H4 (cell line): Measurements from ENCODE around the gene PRDM10. TPM values are rescaled to one million over a fixed set of nuclear protein-coding genes. Genes with fewer than 3 reads are reported as not detected.
"Not testable (repeated sequence)": the region's sequence is repeated elsewhere in the genome, so short reads cannot be mapped to it uniquely, and the experiment has no call there.

ENCODE experiments used
- DNase-seq: peaks from one replicate; pipeline ENCODE4 v3.0.0-alpha.2; 2015; ENCODE audit warnings: low spot score
- total RNA-seq: library from RNA; depleted of rRNA; stranded (reverse); fragments of >200 nt; shearing (Covaris generic); gene quantifications from 2 replicates; pipeline ENCODE4 v1.2.3, GENCODE V29; 2014

Gene PRDM10
- total RNA-seq, 1 experiment from 2014 or later: 4.3 TPM

DNA sequence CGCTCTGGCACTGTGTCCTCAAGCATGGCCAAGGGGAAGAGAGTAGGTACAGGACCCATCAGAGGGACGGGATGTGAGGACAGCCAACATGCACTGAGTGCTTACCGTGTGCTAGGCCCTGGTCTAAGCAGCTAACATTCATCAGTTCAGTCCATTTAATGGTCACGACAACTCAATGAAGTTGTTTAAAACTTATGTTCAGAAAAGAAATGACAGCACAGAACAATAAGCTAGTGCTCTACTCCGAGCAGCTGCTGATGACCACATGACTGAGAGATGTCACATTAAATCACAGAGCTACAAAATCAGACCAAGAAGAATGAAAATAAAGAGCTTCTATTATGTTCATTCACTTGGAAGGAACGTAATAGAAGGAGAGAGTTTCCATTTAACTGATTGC is 26.3 kb downstream of the PRDM10 start:
- no peak for DNase-seq

DNA sequence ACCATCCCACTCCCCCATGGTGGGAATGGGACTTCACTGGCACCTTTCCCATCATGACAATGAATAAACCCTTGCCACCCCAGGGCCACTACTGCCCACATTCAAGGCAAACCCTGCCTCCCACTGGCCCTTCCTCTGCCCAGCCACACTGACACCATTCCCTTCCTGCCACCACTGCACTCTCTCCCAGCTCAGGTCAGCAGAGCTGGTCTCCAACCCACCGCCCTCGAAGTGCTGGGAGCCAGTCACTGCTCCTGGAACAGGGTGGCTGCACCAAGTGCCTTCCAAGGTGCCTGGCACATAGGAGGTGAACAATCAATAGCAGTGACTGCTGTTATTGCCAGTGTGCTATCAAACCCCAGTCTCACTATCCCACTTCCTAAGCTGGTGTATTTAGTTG is 27.1 kb downstream of the PRDM10 start:
- no peak for DNase-seq

DNA sequence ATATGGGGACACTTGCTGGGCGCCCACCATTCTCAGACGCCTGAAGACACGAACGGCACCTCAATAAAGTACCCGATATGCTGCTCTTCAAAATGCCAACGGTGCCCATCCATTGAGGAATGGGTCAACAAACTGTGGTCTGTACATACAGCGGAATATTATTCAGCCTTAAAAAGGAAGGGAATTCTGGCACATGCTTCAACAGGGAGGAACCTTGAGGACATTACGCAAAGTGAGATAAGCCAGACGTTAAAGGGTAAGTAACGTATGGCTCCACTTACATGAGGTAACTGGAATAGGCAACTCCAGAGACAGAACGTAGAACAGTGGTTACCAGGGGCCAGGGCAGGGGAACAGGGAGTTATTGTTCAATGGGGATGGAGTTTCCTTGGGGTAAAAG is 28.0 kb downstream of the PRDM10 start:
- no peak for DNase-seq

- DNase-seq: no peak
Observed at GRCh38 chr11:129974237-129974636, 28.4 kb downstream of the PRDM10 start.

- no peak for DNase-seq
Observed at GRCh38 chr11:129973809-129974208, 28.8 kb downstream of the PRDM10 start.

DNA sequence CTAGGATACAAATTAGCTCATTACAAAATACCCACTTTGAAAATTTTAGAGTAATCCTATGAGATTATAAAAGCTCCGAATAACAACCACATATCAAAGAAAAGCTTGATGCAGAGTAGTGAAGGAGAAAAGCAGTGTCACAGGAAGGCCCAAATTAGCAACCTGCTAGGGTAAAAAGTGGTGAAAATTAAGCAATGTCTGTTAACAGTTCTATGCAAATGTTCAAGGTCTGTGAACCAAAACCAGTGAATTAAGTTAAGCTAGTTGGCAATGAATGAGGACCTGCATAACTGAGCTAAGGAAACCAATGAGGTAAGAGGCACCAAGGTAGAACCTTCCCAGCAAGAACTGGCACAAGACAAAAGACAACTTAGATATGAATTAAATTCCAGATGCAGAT is 29.6 kb downstream of the PRDM10 start:
- DNase-seq: no peak

GRCh38 chr11:129972611-129973010 is 30.0 kb downstream of the PRDM10 start:
- no peak for DNase-seq

- DNase-seq: not testable (repeated sequence)
Observed at GRCh38 chr11:129971856-129972255, 30.8 kb downstream of the PRDM10 start.

DNA sequence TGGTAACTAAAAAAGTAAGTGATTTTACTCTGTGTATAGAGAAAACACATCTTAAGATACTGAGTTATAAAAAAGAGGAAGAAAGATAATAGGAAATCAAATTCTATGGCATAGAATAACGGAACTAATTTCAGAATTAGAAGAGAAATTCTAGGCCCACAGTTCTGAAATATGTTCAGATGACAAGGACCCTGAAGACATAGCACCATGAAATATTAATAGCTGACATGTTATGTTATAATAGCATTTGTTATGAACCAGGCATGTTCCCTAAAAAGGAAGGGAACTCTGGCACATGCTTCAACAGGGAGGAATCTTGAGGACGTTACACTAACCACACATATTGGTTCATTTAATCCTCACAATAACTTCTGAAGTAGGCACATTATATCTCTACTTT is 32.7 kb downstream of the PRDM10 start:
- no peak for DNase-seq

GRCh38 chr11:129968591-129969419 is 33.8 kb downstream of the PRDM10 start:
- DNase-seq: no peak

DNA sequence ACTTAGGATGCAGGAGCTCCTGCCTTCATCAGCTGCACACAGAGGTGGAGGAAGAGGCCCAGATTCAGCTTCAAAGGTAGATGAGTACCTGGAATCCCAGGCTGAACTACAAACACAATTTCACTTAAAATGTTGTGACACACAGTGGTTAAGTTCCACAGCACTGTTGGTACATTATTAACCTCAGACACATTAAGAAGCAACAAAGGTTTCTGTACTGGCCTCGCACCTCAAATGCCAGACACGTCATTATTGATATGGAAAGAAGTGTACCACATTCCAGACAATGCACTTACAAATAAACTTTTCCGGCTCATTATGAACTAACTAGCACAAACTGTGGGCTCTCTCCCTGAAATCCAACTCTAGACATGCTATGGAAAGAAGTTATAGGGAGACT is 34.6 kb downstream of the PRDM10 start:
- no peak for DNase-seq

DNA sequence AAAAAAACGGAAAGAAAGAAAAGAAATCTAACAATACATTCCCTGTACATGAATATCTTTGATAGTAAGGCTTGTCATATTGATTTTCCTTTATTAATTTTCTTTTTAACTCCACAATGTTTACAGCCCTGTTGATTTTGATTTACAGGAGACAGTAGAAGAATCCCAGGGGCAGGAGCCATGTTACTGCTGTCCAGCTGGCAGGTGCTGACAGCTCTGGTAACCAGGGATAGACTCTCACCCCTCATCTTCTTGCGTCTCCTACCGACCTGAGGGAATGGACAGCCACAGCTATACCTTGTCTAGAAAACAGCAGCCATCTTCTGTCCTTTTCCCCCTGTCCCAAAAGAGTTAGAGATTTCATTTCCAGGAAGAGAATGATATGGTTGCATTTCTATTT is 37.4 kb downstream of the PRDM10 start:
- DNase-seq: no peak

GRCh38 chr11:129960216-129961214 is 42.1 kb downstream of the PRDM10 start:
- DNase-seq: peak; percentile 75

GRCh38 chr11:129959687-129960086 is 42.9 kb downstream of the PRDM10 start:
- no peak for DNase-seq

- DNase-seq: no peak
Observed at GRCh38 chr11:129955282-129955681, 47.4 kb downstream of the PRDM10 start.

DNA sequence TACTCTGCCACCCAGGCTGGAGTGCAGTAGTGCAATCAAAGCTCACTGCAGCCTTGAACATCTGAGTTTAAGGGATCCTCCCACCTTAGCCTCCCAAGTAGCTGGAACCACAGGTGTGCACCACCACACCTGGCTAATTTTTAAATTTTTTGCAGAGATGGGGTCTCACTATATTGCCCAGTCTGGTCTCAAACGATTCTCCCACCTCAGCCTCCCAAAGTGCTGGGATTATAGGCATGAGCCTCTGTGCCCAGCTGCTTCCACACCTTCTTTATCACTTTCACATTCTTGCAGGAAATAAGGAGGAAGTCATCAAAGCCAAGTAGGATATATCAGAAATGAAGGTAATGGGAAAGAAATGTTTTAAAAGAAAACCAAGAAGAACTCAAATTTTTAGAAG is 47.9 kb downstream of the PRDM10 start:
- DNase-seq: not testable (repeated sequence)

- DNase-seq: no peak
Observed at GRCh38 chr11:129951866-129952262, 50.8 kb downstream of the PRDM10 start.

DNA sequence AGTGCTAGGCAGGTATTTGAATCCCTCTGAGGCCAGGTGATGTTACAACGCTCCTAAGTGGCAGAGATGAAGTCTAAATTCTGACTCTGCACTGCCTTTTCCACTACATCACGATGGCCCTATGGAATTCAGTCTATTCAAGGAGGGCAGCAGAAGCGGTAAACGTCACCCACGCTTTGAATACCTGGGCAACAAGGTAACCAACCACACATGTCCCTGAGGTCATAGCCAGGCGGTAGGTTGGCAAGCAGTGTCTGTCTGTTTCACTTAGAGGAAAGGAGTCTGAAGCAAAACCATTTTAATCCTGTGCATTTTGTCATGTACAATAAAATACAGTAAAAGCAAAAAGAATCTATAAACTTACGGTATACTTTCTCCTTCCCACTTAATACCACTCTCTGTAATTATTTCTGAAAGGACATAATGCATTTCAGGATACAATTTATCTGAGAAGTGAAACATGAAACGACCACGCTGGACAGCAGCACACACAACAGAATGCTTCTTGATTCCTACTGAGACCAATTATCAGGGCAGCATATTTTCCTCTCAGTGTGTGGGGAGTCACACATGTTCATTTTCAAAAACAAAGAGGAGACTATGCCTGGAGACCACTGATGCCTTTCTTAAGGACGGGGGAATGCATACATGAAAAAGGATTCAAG is 51.3 kb downstream of the PRDM10 start:
- DNase-seq: no peak

- DNase-seq: no peak
Observed at GRCh38 chr11:129950101-129951091, 52.2 kb downstream of the PRDM10 start.

GRCh38 chr11:129948926-129949466 is 53.6 kb downstream of the PRDM10 start:
- DNase-seq: no peak

GRCh38 chr11:129947474-129947873 is 55.2 kb downstream of the PRDM10 start:
- DNase-seq: no peak
